LHCN-M2 (cell line): ENCODE data around the gene RGMA. TPM values are rescaled to one million over a fixed set of nuclear protein-coding genes. Genes with fewer than 3 reads are reported as not detected.

ENCODE experiments used
- DNase-seq: peaks from one replicate; pipeline ENCODE4 v3.0.0-alpha.2; 2012; ENCODE audit warnings: low read depth
- polyA plus RNA-seq: library from polyadenylated mRNA; unstranded; fragments of >200 nt; gene quantifications from one replicate; pipeline ENCODE4 v1.2.1, GENCODE V29; 2012; ENCODE audit warnings: missing spikeins
- total RNA-seq: library from RNA; depleted of rRNA; stranded (reverse); fragments of >200 nt; gene quantifications from 2 replicates; pipeline ENCODE4 v1.2.3, GENCODE V29; 2014; rRNA removed

The RGMA gene
- 1.7 TPM in 1 of 2 replicates, not detected in the other for total RNA-seq
- 0.02 TPM for polyA plus RNA-seq

GRCh38 chr15:93088981-93089726 lies at the start of gene RGMA:
Gene RGMA, minus strand, starts transcription at chr15:93089211. Its CDS starts 279 bp downstream, at chr15:93088932.
- no peak for DNase-seq

GRCh38 chr15:93136606-93137005 lies 47.6 kb upstream of the RGMA start:
- DNase-seq: no peak

- no peak for DNase-seq
Measured at GRCh38 chr15:93135997-93136397, 47.0 kb upstream of the RGMA start.

GRCh38 chr15:93135459-93135858 lies 46.4 kb upstream of the RGMA start:
- no peak for DNase-seq

- no peak for DNase-seq
Measured at GRCh38 chr15:93131485-93132095, 42.6 kb upstream of the RGMA start.

- no peak for DNase-seq
Measured at GRCh38 chr15:93129702-93130488, 40.9 kb upstream of the RGMA start.

- no peak for DNase-seq
Measured at GRCh38 chr15:93127286-93127685, 38.3 kb upstream of the RGMA start.

GRCh38 chr15:93126599-93126998 lies 37.6 kb upstream of the RGMA start:
- DNase-seq: no peak

GRCh38 chr15:93126148-93126547 lies 37.1 kb upstream of the RGMA start:
- no peak for DNase-seq

GRCh38 chr15:93124126-93124525 lies 35.1 kb upstream of the RGMA start:
- no peak for DNase-seq

GRCh38 chr15:93121973-93122910 lies 33.2 kb upstream of the RGMA start:
- DNase-seq: no peak

- DNase-seq: no peak
Measured at GRCh38 chr15:93121107-93121506, 32.1 kb upstream of the RGMA start.

- no peak for DNase-seq
Measured at GRCh38 chr15:93118904-93119303, 29.9 kb upstream of the RGMA start.

- DNase-seq: no peak
Measured at GRCh38 chr15:93111451-93111850, 22.4 kb upstream of the RGMA start.

GRCh38 chr15:93110502-93111040 lies 21.6 kb upstream of the RGMA start:
- no peak for DNase-seq

GRCh38 chr15:93109336-93110102 lies 20.5 kb upstream of the RGMA start:
- no peak for DNase-seq

GRCh38 chr15:93107646-93108045 lies 18.6 kb upstream of the RGMA start:
- DNase-seq: no peak

- DNase-seq: no peak
Measured at GRCh38 chr15:93105485-93105884, 16.5 kb upstream of the RGMA start.

GRCh38 chr15:93103823-93104222 lies 14.8 kb upstream of the RGMA start:
- no peak for DNase-seq

- peak; percentile 41 for DNase-seq
Measured at GRCh38 chr15:93102211-93102610, 13.2 kb upstream of the RGMA start.
